Stimulated activated naive CD4-positive, alpha-beta T cell (primary cell): ENCODE results near the gene FAHD2B.
"Not testable (repeated sequence)": the region's sequence is repeated elsewhere in the genome, so short reads cannot be mapped to it uniquely, and the experiment has no call there.

ENCODE experiments used
- DNase-seq, 6 experiments: peaks; one replicate each; lab custom pipeline; 2025; lab: John Stamatoyannopoulos, UW

FAHD2B gene

GRCh38 chr2:97067279-97068004, 27.2 kb downstream of the FAHD2B start:
- DNase-seq = no peak

GRCh38 chr2:97066030-97066429, 28.7 kb downstream of the FAHD2B start:
- DNase-seq = not testable (repeated sequence)

- not testable (repeated sequence) for DNase-seq
These were observed 32.7 kb downstream of the FAHD2B start for GRCh38 chr2:97062020-97062419.

- DNase-seq = not testable (repeated sequence)
These were observed 34.9 kb downstream of the FAHD2B start for GRCh38 chr2:97059782-97060181.

GRCh38 chr2:97056150-97056549, 38.5 kb downstream of the FAHD2B start:
- DNase-seq = not testable (repeated sequence)

- DNase-seq = not testable (repeated sequence)
These were observed 44.6 kb downstream of the FAHD2B start for GRCh38 chr2:97050032-97050431.

- not testable (repeated sequence) for DNase-seq
These were observed 46.2 kb downstream of the FAHD2B start for GRCh38 chr2:97048448-97048847.

- DNase-seq = not testable (repeated sequence)
These were observed 48.0 kb downstream of the FAHD2B start for GRCh38 chr2:97046676-97047075.

GRCh38 chr2:97045895-97046499, 48.7 kb downstream of the FAHD2B start:
- not testable (repeated sequence) for DNase-seq
